HG03039 (cell line): ENCODE results near the gene LRMDA.

Experiments
- ATAC-seq: cut with Tn5 transposase; IDR thresholded peaks from one replicate; pipeline ENCODE4 v1.9.1; 2021; ENCODE audit warnings: mild to moderate bottlenecking, moderate library complexity; ENCODE audit not compliant: unreplicated experiment

The LRMDA gene

GRCh38 chr10:75431180-75432111 is at the start of gene LRMDA:
Gene LRMDA, plus strand, starts transcription at chr10:75431624.
- no peak for ATAC-seq

GRCh38 chr10:75386128-75386527 is 45.3 kb upstream of the LRMDA start:
- ATAC-seq: no peak

GRCh38 chr10:75388082-75388481 is 43.3 kb upstream of the LRMDA start:
- ATAC-seq: no peak

- ATAC-seq: no peak
Observed at GRCh38 chr10:75390178-75390577, 41.2 kb upstream of the LRMDA start.

GRCh38 chr10:75392271-75392670 is 39.2 kb upstream of the LRMDA start:
- ATAC-seq: no peak

- ATAC-seq: no peak
Observed at GRCh38 chr10:75392744-75393143, 38.7 kb upstream of the LRMDA start.

GRCh38 chr10:75394221-75394620 is 37.2 kb upstream of the LRMDA start:
- ATAC-seq: no peak

GRCh38 chr10:75395066-75395931 is 36.1 kb upstream of the LRMDA start:
- no peak for ATAC-seq

GRCh38 chr10:75395932-75396630 is 35.3 kb upstream of the LRMDA start:
- no peak for ATAC-seq

GRCh38 chr10:75396631-75397495 is 34.6 kb upstream of the LRMDA start:
- ATAC-seq: no peak

- ATAC-seq: no peak
Observed at GRCh38 chr10:75397496-75398199, 33.8 kb upstream of the LRMDA start.

- ATAC-seq: no peak
Observed at GRCh38 chr10:75398200-75398691, 33.2 kb upstream of the LRMDA start.

- ATAC-seq: no peak
Observed at GRCh38 chr10:75398692-75399460, 32.5 kb upstream of the LRMDA start.

- ATAC-seq: no peak
Observed at GRCh38 chr10:75399461-75400162, 31.8 kb upstream of the LRMDA start.

- no peak for ATAC-seq
Observed at GRCh38 chr10:75400163-75400770, 31.2 kb upstream of the LRMDA start.

- no peak for ATAC-seq
Observed at GRCh38 chr10:75400771-75401568, 30.5 kb upstream of the LRMDA start.
